HG03558 (cell line): ENCODE data around the gene CTH.
A peak's percentile ranks its signal among the peaks of the same experiment; 100 is the strongest.
"Not testable (repeated sequence)": the region's sequence is repeated elsewhere in the genome, so short reads cannot be mapped to it uniquely, and the experiment has no call there.

Experiments used
- ATAC-seq: cut with Tn5 transposase; IDR thresholded peaks from one replicate; pipeline ENCODE4 v1.9.1; 2021; ENCODE audit warnings: moderate number of reproducible peaks; ENCODE audit not compliant: unreplicated experiment; ENCODE audit errors: extremely low read depth

CTH gene

GRCh38 chr1:70410604-70411359 lies at the start of gene CTH:
CTH (plus strand) TSS chr1:70411268; CDS start chr1:70411416, 148 bp downstream.
- peak; percentile 87 for ATAC-seq

DNA sequence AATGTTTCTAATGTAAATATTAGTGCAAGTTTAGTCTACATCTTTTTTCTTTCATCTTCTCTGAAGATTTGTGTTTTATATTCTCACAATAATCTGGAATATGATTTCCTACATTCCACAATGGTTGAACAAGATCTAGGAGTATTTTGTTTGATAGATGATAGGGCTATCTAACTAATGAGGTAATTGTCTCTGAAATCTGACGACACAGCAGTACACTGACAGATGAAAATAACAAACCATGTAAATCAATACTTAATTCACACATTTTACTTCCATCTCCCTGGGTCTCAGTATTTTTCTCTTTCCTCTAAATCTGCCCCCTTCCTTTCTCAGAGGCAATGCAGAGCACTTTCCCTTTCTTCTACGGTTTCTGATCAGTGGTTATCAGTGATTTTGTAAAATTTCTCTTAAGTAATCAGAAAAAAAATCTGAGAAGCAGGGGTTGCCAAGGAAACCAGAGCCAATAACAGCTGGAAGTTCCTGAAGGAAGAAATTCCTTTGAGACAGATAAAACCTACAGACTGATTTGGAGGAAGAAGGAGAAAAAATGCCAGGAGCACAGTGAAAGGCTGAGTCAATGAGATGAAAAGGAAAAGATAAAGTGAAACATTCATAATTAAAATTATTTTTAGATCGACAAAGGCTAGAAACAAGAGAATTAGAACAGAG lies 49.2 kb upstream of the CTH start:
- no peak for ATAC-seq

DNA sequence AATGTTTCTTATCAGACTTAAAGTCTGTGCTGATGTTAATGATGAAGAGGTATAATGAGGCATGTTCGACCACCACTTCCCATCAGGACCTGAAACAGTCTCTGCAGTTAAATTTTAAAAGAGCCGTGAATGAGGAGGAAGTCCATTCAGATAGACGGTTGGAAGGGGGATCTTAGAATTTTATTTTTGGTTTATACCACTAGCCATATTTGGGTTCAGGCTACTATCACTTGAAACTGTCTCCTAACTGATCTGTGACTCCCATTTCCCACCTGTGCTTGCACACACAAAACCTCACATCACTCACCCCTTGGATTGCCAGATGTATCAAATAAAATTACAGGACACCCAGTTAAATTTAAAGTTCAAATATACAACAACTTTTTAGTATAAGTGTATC lies 46.6 kb upstream of the CTH start:
- ATAC-seq, result no peak

- not testable (repeated sequence) for ATAC-seq
Measured at GRCh38 chr1:70366425-70366952, 44.6 kb upstream of the CTH start.

- not testable (repeated sequence) for ATAC-seq
Measured at GRCh38 chr1:70366997-70367396, 44.1 kb upstream of the CTH start.

DNA sequence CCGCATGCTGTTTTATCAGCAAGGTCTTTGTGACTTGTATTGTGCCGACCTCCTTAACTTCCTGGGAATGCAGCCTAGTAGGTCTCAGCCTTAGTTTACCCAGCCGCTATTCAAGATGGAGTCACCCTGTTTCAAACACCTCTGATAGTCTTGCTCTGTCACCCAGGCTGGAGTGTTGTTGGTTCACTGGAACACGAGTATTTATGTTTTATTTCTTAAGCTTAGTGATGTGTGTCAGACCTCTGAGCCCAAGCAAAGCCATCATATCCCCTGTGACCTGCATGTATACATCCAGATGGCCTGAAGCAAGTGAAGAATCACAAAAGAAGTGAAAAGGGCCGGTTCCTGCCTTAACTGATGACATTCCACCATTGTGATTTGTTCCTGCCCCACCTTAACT lies 43.7 kb upstream of the CTH start:
- not testable (repeated sequence) for ATAC-seq

DNA sequence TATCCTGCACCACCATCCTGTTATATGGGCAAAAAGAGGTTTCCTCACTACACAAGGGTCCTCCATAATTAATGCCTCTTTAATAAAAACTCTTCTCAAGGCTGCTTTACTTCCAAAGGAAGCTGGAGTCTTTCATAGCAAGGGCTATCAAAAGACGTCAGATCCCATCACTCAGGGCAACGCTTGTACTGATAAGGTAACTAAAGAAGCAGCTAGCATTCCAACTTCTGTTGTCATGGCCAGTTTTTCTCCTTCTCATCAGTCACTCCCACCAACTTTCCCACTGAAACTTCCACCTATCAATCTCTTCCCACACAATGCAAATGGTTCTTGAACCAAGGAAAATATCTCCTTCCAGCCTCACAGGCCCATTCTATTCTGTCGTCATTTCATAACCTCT lies 39.5 kb upstream of the CTH start:
- ATAC-seq, result not testable (repeated sequence)

- ATAC-seq, result no peak
Measured at GRCh38 chr1:70372426-70372825, 38.6 kb upstream of the CTH start.

- ATAC-seq, result not testable (repeated sequence)
Measured at GRCh38 chr1:70373580-70373979, 37.5 kb upstream of the CTH start.

DNA sequence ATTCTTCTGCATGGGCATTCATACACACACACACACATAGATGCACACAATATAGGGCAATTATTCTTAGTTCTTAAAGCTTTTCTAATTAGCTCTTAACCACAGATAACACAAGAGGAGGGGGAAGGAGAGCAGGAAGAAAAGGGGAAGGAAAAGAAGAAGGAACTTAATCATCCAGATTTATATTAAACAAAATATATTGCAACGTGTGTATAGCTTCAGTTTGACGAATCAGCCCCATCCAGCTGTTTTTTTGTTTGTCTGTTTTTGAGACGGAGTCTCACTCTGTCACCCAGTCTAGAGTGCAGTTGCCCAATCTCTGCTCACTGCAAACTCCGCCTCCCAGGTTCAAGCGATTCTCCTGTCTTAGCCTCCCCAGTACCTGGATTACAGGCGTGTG lies 34.9 kb upstream of the CTH start:
- no peak for ATAC-seq

DNA sequence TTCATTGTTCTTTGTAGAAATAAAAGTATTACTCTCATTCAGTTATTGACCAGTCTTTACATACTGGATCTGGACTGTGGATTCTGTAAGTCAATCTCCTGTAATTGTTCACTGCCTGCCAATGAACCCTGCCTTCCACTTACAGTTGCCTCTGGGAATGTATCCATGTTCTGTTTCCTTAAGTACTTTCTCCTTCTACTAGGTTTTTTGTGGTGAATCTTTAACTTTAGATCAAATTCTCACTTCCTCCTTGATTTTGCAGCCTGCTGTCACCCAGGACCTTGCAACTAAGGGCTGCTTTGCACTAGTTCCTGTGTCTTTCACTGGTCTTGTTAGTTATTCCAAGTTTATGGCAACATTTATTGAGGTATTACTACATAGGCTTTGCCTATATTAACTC lies 28.4 kb upstream of the CTH start:
- no peak for ATAC-seq

DNA sequence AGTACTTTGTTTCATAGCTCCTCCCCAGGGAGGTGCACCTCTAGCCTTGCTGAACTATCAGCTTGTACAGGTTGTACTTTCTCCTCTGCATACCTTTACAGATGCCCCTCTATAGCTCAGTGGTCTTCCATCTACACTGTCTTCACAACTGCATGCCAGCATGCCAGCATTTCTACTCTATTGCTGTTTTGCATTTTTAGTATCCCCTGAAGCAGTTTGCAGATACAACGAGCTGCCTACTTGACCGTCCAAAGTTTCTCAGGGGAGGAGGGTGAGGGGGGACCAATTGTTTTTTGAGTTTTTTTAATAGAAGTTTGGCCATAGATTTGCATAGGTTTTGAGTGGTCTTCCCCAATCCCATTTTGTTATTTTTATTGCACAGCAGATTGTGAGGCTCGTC lies 27.6 kb upstream of the CTH start:
- ATAC-seq, result no peak

DNA sequence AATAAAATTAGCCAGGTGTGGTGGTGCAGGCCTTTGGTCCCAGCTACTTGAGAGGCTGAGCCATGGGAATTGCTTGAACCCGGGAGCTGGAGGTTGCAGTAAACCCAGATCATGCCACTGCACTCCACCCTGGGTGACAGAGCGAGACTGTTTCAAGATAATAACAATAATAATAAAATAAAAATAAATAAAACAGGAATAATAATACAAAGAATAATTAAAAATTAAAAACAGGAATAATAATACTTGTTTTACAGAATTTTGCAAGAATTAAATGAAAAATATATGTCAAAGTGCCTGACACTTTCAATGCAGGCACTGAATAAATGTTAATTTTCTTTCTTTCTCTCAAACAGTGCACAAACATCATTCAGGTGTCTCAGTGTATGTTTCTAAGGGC lies 26.5 kb upstream of the CTH start:
- no peak for ATAC-seq

DNA sequence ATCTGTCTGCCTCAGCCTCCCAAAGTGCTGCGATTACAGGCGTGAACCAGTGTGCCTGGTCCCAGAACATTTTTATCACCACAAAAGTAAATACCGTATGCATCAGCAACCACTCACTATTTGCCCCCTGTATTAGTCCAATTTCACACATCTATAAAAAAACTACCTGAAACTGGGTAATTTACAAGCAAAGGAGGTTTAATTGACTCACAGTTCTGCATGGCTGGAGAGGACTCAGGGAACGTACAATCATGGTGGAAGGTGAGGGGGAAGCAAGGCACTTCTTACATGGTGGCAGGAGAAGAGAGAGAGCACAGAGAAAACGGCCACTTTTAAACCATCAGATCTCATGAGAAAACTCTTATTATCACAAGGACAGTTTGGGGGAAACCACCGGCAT lies 25.6 kb upstream of the CTH start:
- no peak for ATAC-seq

GRCh38 chr1:70386121-70386520 lies 24.9 kb upstream of the CTH start:
- no peak for ATAC-seq

GRCh38 chr1:70387507-70387906 lies 23.6 kb upstream of the CTH start:
- ATAC-seq, result no peak

GRCh38 chr1:70392626-70393025 lies 18.4 kb upstream of the CTH start:
- ATAC-seq, result no peak

DNA sequence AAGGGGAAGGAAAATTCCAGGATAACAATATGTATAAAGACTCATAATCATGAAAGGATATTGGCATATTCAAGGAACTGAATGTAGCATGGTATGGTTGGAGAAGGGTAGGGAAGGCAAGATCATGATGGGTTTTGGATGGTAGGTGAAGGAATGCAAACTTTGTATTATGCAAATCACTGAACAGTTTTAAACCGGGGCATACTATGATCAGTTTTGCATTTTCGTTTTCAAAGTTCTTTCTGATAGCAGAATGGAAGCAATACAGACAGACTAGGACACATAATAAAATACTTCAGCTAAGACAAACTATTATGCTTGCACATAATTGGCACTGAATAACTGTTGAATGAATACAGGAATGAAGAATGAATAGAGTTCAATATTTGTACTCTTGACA lies 14.5 kb upstream of the CTH start:
- ATAC-seq, result no peak

DNA sequence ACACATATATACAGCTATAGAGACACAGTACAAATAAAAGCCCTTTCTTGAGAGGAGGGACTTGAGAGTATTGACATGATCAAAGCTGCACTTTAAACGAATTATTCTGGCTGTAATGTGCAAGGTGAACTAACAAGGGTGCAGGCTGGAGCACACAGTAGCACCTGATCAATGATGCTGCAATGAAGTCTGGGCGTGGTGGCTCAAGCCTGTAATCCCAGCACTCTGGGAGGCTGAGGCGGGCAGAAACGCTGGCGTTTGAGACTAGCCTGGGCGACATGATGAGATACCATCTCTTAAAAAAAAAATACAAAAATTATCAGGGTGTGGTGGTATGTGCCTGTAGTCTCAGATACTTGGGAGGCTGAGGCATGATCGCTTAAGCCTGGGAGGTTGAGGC lies 14.1 kb upstream of the CTH start:
- ATAC-seq, result no peak

DNA sequence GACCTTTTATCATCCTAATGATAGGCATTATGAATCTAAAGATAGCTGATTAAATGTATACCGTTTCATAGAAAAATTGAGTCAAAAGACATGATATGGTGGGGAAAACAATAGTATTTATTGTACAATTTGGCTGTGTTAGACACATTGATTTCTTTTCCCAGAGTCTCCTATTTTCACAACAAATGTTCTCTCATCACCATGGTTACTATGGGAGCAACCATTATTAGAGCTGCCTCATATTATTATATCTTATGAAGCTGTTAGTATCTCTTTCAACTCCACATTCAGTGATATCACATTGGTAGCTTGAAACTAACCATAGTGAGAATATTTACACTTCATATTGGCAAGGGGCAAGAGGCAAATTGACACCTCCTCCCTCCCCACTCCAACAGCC lies 10.7 kb upstream of the CTH start:
- ATAC-seq, result no peak

DNA sequence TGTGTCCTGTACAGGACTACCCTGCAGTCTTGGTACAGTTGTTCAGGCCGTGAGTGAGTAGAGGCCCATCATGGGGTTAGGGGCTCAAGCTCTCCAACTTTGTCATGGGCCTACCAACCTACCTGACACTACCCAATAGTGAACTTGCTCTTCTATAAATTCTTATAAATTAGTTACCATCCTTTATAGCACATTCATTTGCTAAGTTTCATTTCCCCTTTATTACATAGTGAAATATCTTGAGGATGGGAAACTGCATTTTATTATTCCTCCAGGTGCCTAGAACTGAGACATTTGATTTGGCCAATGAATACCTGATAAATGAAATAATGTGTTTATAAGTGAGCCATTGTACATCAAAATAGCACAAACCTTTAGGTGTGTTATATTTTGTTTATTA lies 9.1 kb upstream of the CTH start:
- ATAC-seq, result no peak

GRCh38 chr1:70403759-70404158 lies 7.3 kb upstream of the CTH start:
- no peak for ATAC-seq
